ENCODE data around the gene CHST3.
A peak's percentile ranks its signal among the peaks of the same experiment; 100 is the strongest.
"Not testable (repeated sequence)": the region's sequence is repeated elsewhere in the genome, so short reads cannot be mapped to it uniquely, and the experiment has no call there.

The CHST3 gene, protein sequence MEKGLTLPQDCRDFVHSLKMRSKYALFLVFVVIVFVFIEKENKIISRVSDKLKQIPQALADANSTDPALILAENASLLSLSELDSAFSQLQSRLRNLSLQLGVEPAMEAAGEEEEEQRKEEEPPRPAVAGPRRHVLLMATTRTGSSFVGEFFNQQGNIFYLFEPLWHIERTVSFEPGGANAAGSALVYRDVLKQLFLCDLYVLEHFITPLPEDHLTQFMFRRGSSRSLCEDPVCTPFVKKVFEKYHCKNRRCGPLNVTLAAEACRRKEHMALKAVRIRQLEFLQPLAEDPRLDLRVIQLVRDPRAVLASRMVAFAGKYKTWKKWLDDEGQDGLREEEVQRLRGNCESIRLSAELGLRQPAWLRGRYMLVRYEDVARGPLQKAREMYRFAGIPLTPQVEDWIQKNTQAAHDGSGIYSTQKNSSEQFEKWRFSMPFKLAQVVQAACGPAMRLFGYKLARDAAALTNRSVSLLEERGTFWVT

DNA sequence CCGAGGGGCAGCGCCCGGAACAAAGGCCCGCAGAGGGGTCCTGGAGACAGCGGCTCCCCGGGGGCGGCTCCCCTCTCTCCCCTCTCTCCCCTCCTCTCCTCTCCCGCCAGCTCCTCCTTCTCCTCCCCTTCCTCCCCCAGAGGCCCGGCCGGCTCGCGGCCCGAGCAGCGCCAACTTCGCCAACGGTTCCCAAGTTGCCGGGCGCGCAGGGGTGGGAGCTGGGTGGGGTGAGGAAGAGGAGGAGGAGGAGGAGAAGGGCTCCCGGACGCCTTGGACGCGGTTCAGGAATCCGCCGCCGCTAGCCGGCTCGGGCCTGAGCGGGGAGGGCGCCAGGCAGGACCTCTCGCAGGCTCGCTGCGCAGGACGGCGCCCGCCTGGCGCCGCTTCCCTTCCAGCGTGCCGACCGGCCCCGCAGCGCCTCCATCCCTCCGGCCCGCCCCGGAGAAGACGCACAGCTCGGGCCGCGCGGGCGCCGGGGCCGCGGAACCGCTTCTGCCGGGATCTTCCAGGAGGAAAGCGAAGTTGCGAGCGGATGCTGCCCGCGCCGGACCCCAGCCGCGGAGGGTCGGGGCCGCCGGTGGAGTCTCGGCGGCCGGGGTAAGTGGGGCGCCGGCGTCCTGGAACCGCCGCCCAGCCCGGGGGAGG lies at the start of gene CHST3:
Gene CHST3 (plus strand): TSS at position 298 of the 645 bp plus-strand sequence. CDS start 41,448 bp downstream, outside the sequence.
- no peak for DNase-seq (ENCODE audit: low read depth, low spot score)

- no peak for DNase-seq (ENCODE audit: low read depth, low spot score)
Observed at GRCh38 chr10:71916827-71917226, 47.4 kb upstream of the CHST3 start.

DNA sequence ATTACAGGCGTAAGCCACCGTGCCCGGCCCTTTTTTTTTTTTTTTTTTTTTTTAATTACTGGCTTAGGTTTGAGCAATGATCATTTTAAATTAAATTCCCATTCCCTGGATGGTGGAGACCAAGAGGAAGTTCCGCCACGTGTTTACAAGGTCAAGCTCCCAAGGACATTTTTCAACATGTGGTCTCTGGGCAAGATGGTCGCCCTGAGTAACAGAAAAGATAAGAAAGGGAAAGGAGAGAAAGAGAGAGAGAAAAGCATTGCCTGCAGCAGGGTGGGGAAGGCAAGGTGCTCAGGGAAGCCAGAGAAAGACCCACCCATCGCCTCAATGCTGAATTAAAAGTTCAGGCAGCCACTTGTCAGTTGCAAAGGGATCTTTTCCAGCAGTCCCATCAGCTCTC lies 45.2 kb upstream of the CHST3 start:
- no peak for DNase-seq (ENCODE audit: low read depth, low spot score)

GRCh38 chr10:71919956-71920539 lies 44.1 kb upstream of the CHST3 start:
- not testable (repeated sequence) for DNase-seq (ENCODE audit: low read depth, low spot score)

DNA sequence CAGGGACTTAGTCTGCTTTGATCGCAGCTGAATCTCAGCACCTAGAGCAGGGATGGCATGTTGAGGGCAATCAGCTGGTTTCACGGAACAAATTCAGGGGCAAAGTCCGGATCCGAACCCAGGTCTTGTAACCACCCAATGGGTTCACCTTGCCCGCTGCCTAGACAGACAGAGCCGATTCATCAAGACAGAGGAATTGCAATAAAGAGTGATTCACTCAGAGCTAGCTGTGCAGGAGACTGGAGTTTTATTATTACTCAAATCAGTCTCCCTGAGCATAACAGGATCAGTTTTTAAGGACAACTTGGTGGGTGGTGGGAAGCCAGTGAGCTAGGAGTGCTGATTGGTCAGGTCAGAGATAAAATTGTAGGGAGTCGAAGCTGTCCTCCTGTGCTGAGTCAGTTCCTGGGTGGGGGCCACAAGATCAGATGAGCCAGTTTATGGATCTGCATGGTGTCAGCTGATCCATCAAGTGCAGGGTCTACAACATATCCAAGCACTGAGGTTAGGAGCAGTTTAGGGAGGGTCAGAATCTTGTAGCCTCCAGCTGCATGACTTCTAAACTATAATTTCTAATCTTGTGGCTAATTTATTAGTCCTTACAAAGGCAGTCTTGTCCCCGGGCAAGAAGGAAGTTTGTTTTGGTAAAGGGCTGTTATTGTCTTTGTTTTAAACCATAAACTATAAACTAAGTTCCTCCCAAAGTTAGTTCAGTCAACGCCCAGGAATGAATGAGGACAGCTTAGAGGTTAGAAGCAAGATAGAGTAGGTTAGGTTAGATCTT lies 43.5 kb upstream of the CHST3 start:
- DNase-seq (ENCODE audit: low read depth, low spot score): no peak

- no peak for DNase-seq (ENCODE audit: low read depth, low spot score)
Observed at GRCh38 chr10:71921324-71922027, 42.7 kb upstream of the CHST3 start.

DNA sequence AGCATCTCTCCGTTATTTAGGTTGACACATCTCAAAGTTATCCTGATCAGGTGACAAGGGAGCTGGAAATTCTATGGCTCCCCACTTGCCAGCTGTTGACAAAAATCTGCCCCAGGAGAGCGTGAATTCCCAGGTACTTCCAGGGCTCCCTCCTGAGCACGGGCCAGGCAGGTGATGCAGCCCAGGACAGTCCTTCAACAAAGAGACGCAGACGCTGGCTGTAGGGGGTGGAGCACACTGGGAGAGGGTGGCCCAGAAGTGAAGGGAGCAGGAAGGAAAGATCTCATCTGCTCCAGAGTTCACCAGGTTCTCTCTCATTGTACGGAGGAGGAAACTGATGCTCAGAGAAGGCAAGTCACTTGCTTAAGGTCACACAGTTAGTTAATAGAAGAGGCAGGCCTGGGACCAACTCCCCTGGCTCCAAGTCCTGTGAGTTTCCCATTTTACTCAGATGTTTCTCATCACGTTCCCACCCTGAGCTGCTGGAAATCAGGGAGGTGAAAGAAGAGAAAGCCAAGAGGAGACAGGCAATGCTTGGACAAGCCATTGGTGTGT lies 41.0 kb upstream of the CHST3 start:
- DNase-seq (ENCODE audit: low read depth, low spot score): no peak

- DNase-seq (ENCODE audit: low read depth, low spot score): no peak
Observed at GRCh38 chr10:71924771-71925170, 39.4 kb upstream of the CHST3 start.

DNA sequence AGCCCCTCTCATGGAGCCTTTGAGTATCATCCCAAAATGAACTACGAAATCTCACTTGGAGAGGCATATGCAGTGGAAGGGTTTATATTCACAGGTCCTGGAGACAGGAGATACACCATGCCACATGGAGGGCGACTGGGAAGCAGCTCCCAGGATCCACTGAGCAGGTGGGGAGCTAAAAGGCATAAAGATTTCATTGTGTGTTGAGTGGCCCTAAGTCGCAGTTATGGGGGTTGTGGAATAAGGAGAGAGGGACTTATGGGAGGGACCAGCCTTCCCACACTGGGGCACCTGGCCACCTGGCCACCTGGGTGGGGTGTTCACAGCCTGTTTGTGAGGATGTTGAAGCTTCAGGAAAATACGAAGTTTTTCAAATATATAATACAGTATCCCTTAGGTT lies 37.0 kb upstream of the CHST3 start:
- DNase-seq (ENCODE audit: low read depth, low spot score): no peak

DNA sequence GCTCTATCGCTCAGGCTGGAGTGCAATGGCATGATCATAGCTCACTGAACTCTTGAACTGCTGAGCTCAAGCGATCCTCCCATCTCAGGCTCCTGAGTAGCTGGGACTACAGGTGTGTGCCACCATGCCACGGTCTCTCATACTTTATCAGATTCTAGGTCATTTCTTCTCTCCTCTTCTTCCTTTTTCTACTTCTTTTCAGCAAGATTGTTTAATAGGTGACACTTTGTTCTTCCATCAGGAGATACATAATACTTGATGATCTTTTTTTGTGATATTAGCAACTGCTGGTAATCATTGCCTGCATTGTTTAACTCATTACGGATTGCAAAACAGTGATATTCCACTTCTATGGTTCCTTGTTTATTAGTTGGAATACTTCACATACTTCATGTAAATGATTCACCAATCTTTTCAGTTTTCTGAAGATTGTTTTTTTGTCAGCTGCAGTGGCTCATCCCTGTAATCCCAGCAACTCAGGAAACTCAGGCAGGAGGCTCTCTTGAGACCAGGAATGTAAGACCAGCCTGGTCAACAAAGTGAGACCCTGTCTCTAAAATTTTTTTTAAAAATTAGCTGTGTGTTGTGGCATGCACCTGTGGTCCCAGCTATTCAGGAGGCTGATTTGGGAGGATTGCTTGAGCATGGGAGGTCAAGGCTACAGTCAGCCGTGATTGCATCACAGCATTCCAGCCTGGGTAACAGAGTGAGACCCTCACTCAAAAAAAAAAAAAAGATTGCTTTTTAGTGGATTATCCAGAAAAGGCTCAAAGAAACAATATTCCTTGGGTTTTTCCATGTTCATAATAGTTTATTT lies 36.2 kb upstream of the CHST3 start:
- no peak for DNase-seq (ENCODE audit: low read depth, low spot score)

DNA sequence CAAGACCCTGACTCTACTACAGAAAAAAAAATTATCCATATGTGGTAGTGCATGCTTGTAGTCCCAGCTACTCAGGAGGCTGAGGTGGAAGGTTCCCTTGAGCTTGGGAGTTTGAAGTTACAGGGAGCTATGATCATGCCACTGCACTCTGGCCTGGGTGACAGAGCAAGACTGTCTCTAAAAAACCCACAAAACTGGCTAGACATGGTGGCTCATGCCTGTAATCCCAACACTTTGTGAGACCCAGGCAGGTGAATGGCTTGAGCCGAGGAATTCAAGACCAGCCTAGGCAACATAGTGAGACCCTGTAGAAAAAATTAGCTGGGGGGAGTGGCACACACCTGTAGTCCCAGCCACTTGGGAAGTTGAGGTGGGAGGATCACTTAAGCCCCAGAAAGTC lies 32.9 kb upstream of the CHST3 start:
- DNase-seq (ENCODE audit: low read depth, low spot score): no peak

GRCh38 chr10:71933651-71934050 lies 30.5 kb upstream of the CHST3 start:
- DNase-seq (ENCODE audit: low read depth, low spot score): peak; percentile 57

GRCh38 chr10:71938211-71938610 lies 26.0 kb upstream of the CHST3 start:
- DNase-seq (ENCODE audit: low read depth, low spot score): no peak

GRCh38 chr10:71939304-71939703 lies 24.9 kb upstream of the CHST3 start:
- no peak for DNase-seq (ENCODE audit: low read depth, low spot score)

GRCh38 chr10:71939861-71940474 lies 24.2 kb upstream of the CHST3 start:
- no peak for DNase-seq (ENCODE audit: low read depth, low spot score)

DNA sequence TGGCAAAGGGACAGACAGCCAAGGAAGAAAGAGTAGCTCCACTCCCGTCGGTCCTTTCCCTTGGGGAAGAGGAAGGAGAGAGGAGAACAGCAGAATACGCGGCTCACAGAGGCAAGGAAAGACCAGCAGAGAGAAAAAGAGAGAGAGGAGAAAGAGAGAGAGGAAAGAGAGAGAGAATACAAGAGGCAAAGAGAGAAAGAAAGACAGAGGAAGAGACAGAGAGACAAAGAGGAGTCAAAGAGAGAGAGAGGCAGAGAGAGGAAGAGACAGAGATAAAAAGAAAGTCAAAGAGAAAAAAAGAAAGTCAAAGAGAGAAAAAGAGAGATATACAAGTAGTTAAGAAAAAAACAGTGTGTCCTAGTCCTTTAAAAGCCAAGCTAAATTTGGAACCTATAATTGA lies 23.4 kb upstream of the CHST3 start:
- DNase-seq (ENCODE audit: low read depth, low spot score): no peak

- DNase-seq (ENCODE audit: low read depth, low spot score): no peak
Observed at GRCh38 chr10:71941318-71941717, 22.9 kb upstream of the CHST3 start.

- no peak for DNase-seq (ENCODE audit: low read depth, low spot score)
Observed at GRCh38 chr10:71945819-71946474, 18.2 kb upstream of the CHST3 start.

DNA sequence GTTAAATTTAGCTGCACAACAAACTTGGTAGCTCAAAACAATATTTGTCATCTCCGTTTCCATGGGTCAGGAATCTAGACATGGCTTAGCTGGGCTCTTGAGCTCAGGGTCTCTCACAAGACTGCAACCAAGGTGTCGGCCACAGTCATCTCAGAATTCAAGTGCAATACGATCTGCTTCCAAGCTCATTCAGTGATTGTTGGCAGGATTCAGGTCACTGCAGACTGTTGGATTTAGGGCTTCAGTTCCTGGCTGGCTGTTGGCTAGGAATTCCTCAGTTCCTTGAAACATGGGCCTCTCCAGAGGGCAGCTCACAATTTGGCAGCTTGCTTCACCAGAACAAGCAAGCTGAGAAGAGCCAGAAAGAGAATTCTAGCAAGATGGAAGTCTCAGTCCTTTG lies 17.5 kb upstream of the CHST3 start:
- no peak for DNase-seq (ENCODE audit: low read depth, low spot score)

Data from activated naive CD8-positive, alpha-beta T cell treated with anti-CD3 and anti-CD28 coated beads, Interleukin-2, amount 50 U/mL, for 16 hours (primary cell).